Stimulated activated CD4-positive, alpha-beta T cell treated with anti-CD3 and anti-CD28 coated beads, Interleukin-1b, Interleukin-23, amount 100 ng/mL, for 4 hours (primary cell): Measurements from ENCODE around the gene THSD4.

Source experiments
- DNase-seq, 2 donors: peaks; one replicate each; pipeline ENCODE4 v3.0.0-alpha.2; 2020; ENCODE audit warnings: low read depth in 2 of 2

Gene THSD4

DNA sequence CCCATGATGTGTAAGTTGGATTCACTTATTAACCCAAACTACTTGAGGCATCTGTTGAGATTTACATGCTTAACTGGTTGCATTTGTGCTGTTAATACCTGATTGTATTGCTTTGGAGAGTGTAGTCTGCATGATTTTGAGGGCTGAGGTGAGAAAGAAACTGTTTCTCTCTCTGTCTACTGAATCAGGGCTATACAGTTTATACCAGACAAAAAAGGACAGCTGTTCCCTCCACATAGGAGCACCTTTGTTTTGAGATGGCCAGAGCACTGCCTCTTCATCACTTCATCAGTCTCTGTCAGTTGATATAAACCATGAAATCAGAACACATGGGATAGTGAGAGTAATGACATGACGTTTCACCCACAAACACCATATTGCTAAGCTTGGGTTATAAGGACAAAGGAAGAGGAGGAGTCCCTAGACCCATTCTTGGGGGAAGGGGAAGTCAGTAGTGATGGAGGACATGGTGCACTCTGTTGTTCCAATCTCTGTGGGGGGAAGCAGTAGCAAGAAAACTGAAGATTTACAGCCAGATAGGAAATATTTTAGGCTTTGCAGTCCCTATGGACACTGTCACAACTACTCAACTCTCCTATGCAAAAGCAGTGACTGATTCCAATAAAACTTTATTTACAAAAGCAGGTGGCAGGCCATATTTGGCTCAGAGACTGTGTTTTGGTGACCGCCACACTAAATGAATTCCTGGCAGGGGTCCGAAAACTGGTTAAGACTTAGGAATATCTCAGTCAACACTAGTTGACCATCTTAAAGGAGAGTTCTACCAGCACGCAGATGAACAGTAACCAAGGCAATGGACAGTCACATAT, 571.2 kb downstream of the THSD4 start:
- no peak for DNase-seq

DNA sequence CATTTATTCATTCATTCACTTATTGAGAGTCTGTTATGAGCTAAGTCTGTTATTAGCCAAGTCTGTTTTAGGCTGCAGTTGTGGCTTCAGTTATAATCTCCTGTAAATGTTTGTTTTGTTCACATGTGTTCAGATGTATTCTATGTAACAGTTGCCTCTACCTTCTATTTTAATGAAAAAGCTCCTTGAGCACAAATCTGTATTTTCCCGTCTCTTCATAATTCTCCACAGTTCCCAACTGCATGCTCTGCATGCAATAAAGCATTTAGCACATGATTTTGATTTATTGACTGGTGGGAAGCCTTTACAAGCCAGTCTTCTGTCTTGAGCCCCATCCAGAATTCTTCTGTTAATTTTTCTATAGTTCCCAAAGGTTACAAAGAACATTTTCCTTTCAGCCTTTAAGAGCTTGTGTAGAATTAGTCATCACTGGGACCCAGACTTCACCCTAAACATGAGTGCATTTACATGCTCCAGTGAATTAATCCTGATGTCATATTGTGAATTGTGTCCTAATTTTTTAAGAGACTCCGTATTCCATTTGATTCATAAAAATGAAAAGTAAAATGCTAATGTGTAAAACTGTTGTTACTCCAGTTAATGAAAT, 572.7 kb downstream of the THSD4 start:
- DNase-seq, result no peak

DNA sequence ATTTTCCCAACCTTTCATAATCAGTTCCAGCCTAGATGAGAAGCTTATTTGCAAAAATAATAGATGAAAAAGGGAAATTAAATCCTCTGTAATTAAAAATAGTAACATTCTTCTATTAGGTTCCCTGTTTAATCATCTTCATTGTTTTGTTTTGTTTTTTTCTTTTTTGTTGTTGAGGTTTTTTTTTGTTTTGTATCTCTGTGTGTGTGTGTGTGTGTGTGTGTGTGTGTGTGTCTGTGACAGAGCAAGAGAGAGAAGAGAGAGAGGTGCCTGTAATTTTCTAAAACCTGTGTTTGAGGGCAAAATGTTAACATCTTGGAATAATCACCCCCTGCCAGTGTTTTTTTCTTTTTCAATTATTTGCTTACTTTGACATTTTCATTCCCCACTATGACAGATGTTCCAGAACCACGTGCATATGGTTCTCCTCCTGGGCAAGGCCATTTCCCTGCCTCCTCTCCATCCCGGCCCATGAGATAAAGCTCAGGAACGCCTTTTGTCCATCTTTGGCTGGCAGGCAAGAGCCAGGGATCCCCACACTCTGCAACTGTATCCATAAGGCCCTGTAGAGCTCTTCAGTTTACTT, 573.3 kb downstream of the THSD4 start:
- DNase-seq, result no peak

DNA sequence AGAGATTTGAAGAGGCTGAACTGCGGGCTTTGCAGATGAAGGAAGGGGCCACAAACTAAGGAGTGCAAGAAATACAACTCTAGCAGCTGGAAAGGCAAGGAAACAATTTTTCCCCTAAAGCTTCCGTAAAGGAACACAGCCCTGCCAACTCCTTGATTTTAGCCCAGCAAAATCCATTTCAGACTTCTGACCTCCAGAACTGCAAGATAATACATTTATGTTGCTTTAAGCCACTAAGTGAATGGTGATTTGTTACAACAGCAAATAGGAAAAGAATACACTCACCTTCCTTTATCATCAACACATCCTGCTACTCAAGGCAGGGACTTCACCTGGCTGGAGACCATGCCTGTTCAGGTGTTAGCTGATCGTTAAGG, 575.8 kb downstream of the THSD4 start:
- no peak for DNase-seq

DNA sequence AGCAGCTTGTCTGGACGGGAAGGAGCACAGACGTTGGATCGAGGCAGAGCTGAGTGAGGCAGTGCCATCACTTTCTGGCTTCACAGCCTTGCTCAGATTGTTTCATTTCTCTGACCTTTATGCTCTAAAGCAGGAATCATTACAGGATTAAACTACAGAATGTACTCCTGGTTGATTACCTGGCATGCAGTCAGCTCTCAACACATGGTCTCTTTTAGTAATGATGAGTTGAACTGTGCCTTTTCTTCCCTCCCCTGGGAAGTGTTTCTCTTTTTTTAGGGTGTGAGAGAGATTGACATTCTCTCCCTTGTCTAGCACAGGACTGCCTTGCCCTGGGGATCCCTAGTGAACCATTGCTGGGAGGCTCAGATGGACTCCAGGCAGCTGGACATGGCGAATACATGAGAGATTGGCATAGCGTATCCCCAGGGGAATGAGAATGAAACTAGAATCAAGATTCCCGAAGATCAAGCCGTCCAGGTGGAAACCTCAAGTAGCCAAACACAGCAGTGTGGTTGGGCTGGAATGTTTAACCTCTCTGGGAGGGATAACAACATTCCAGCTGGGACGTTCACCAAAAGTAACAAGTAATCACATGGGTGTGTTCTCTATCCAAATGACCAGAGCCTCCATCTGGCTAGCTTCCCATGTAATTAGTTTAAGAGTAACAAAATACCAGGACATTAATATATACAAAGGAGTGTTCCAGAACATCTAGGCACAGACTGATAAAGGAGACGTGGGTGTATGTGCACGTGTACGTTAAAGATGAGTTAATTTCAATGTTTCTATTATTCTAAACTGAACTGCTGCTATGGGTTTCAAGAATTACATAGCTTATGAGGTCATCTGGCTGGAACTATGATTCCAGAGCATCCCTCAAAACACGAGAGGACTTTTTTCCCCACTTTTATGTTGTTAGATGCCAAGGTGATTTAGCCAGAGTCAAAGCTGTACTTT, 576.5 kb downstream of the THSD4 start:
- no peak for DNase-seq

DNA sequence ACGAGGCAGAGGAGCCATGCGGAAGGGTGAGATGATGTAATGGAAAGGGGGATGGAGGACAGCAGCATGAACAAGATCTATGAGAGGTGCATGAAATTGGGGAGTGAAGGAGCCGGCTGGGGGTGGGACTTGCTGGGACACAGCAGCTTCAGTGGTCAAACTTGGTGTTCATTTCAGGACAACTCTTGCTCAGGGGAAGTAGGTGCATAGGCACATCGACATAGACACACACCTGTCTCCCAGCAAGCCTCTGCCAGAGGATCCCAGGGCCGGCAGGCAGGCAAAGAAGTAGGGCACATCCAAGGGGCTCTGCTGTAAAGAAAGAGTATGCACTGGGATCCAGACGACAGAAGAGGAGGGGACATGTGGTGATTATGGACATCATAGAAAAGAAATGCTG, 582.0 kb downstream of the THSD4 start:
- DNase-seq, result no peak

DNA sequence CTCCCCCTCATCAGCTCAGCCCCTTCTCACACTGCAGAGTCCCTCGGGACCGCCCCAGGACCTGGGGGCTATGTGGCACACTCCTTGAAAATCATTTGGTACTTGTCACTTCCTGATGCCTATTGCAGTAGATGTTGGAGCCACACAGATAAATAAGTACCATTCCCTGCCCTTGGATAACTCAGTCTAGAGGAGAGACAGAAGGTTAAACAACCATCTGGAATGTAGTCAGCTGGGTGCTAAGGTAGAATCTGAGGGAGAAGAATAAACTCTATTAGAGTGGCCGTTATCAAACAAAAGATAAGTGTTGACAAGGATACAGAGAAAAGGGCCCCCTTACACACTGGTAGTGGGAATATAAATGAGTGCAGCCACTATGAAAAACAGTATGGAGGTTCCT, 582.8 kb downstream of the THSD4 start:
- DNase-seq, result no peak

DNA sequence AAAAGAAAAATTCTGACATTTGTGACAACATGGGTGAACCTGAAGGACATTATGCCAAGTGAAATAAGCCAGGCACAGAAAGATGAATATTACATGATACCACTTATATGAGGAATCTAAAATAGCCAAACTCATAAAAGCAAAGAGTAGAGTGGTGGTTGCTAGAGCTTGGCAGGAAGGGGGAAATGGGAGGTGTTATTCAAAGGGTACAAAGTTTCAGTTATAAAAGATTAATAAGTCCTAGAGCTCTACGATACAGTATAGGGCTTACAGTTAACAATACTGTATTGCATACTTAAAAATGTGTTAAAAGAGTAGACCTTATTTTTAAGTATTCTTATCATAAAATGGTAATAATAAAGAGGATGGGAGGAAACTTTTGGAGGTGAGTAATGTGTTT, 583.5 kb downstream of the THSD4 start:
- no peak for DNase-seq

DNA sequence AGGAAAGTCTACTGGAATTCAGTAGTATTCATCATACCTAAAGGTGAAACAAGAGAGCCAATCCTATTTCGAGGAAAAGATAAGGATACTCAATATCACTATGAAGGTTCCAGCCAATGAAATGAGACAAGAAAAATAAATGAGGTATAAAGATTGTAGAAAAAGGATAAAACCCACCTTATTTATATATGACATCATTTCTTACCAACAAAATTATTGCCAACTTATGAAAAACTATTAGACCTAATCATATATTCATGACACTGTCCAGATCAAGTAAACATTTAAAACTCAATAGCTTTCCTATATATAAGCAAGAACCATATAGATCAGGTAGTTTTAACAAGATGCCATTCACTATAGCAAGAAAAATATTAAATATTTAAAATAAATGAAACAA, 584.7 kb downstream of the THSD4 start:
- DNase-seq, result no peak

DNA sequence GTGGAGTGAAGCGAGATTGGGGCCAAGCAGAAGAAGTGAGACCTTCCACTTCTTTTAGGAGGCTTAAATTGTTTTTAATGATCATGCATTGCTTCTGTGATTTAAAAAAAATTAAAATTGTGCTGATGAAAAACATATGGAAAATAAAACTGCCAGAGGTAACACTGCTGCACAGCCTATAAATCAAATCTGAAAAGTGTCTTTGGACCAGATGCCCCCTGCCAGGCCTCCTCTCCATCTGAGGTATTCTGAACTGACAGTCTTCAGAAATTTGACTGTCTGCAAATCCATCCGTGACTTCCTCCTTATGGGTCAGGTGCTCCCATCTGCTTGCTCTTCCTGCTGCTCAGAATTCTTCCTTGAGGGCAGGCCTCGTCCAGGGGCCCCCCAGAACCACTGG, 586.5 kb downstream of the THSD4 start:
- DNase-seq, result no peak

DNA sequence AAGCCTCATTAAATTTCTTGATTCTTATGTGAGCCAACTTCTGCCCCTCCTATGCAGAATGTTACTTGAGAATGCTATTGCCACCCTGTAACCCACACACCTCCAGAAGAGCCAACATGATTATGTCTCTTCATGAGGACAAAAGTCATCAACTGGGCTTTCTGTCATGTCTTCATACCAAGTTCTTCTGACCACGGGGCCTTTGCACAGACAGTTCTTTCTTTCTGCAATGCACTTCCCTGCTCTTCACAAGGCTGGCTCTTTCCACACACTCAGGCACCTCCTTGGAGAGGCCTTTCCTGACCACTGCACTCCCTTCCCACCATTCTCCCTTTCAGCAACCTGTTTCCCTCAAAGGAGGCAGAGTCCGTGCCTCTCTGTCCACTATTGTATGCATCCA, 587.2 kb downstream of the THSD4 start:
- no peak for DNase-seq

DNA sequence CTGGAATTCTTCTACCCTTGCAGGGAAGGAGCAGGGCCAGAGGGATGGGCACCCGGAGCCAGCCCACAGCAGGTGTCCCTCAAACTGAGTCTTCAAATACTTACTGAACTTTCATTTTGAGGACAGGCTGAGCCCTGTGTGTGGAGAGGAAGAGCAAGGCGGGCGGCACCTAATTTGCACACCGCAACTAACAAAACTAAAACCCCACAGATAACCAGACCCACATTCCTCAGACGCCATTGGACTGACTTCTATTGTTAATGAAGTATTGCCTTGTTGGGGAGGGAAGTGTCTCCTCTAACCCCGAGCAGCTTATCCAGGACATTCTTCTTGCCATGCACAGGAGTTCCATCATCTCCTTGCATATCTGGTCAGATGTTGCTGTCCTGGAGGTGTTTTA, 589.9 kb downstream of the THSD4 start:
- DNase-seq, result no peak

DNA sequence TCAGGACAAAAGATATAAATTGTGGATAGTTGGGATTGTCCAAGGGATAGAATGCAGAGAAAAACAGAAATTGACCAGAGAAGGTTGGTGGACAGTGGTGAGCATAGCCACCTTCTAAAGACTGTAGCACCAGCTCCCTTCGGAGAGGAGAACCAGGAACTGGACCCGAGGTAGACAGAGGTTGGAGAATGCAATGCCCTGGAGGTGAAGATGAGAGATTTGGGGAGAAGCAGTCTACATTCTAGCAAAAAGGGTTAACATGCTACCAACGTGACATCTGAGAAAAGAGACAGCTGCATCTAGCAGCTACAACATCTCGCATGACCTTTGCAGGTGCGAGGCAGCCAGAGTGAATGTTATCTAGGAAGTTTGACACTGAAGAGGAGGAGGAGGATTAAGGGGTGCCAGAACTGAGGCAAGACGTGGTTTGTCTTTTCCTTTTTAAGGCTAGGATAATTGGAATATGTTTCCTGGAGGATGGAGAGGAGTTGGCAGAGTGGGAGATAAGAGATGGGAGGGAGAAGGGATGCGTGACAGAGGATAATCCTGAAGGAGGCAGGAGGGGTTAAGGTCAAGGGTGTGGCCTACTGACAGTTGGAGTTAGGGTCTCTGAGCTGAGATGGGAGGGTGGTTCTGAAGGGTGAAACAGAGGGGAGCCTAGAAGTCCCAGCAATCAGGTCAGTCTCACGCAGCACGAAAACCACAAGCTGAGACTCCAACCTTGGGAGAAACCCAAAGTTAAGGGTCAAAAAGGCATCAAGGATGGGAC, 591.4 kb downstream of the THSD4 start:
- no peak for DNase-seq

DNA sequence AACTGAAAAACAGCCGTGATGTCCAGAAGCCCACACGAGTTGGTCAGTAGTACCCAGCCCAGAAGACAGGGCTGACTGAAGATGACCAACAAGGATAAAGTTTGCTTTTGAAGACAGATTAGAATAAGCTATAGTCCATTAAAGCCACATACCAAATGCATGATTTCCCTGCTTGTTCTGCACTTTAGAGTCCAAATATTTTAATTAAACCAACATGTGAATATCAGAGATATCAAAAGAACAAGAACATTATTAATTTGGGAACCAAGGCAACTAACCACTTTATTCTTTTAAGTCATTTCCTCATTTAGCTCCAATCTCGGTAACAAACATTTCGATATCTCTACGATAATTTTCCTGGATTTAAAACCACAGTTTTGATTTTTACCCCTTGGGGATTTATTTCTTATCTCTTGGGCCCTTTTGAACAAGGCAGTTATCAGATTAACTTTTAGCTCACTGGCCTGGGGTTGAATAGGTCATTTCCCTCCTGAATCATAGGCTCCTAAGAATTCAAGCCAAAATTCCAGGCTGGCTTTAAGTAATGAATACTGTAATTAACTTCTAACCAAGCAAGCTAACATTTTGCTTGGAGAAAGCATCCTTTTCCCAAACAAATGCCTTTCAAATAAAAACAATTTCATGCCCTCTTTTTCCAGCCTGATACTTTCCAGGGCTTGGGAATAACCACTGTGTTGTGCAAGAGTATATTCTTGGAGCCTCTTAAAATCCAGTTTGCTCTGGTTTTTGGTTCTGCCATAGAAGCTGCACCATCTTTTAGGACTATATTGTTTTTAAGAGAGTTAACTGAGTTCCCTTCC, 592.2 kb downstream of the THSD4 start:
- no peak for DNase-seq

DNA sequence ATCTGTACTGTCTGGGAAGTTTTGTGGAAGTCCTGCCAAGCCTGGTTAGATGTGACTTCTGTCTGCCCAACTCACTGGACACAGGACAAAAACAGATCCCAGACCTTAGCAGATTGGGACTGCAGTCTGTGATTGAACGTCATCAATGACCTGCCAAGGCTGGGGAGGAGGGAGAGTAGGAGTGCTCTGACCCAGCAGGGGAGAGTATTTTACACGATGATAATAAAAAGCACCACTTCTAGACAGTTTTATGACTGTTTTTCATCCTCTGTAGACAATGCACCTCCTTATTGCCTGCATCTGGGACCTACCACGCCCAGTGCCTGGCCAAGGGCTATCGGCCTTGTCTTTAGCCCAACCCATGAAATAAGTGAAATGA, 592.8 kb downstream of the THSD4 start:
- DNase-seq, result no peak

DNA sequence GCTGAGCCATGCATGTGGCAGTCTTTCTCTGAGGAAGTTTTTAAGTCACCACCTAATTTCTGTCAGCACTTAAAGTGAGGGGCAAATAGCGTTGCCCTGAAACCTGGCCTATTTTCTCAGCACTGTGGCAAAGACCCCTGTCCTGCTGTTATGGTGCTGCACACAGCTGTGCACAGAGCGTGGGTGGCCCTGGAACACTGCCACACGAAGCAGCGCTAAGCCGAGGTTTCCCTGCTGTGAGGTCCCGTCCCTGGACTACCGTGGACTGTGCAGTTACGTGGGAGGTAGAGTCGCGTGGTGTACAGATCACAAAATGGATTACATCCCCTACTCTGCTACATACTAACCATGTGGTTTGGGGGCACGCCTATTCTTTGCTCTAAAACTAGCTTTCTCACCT, 593.5 kb downstream of the THSD4 start:
- DNase-seq, result no peak

DNA sequence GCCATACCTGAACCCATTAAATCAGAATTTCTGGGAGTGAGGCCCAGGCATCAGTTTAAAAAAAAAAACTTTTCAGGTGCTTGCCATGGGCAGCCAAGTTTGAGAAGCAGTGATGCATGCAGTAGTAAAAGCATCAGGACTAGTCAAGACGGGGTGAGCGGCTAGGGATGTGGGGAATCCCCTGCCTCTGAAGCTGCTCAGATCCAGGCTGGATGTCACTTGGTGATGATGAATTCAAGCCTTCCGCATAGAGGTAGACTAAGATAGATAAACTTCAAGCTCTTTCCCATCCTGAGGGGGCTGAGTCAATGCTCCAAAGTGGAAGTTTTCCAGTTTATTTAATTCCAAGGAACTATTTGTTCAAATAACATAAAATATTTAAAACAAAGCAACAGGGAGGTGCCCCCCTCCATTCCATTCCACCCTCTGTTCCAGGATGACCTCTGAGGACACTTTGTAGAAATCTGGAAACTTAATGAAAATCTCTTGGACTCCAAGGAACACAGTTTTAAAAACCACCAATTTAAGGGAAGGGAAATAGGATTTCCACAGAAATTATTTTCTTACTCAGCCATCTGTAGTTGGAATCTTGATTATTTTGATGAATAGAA, 594.6 kb downstream of the THSD4 start:
- no peak for DNase-seq

DNA sequence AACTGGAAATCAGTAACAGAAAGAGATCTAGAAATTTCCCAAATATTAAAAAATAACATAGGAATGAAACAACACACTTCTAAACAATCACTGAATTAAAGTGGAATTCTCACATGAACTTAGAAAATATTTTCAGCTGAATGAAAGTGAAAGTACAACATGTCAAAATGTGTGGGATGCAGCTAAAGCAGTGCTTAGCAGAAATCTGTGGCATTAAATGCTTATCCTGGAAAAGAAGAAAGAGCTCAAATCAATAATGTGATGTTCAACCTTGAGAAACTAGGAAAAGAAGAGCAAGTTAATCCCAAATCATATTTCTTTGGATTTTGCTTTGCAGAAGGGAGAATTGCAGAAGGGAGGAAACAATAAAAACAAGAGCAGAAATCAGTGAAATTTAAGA, 596.9 kb downstream of the THSD4 start:
- no peak for DNase-seq

DNA sequence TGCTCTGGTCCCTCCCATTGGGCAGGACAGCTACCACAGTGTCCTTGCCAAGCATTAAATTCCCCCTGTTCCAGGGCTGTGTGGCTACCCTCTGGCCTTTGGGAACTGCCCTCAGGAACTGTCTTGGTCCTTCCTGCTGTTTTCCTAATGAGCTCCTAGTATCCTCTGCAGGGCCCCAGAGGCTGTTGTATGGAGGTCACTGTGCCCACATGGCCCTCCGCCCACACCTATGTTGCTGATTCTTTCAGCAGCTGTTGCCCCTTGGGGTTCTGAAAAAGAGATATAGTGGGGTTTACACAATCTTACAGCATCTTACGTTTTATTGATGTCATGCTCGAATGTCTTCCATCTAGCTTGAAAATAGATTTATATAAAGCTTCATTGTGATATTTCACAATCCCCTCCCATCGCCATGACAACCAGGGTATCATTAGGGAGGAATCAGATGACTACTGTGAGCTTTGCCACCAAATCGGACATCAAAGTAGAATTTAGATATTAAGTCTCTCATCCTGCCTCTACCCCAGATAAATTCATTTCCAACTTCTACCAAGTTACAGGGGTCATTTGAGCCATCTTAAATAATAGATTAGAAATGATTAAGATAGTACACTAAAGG, 598.0 kb downstream of the THSD4 start:
- DNase-seq, result no peak

DNA sequence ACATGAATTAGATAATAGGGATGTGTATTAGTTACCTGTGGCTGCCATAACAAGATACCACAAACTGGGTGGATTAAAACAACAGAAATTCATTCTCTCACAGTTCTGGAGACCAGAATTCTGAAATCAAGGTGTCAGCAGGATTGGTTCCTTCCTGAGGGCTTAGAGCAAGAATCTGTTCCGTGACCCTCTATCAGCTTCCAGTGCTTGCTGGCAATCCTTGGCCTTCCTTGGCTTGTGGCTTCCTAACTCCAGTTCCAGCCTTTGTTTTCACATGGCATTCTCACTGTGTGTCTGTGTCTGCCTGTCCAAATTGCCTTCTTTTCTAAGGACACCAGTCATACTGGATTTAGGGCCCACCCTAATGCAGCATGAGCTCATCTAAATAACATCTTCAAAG, 600.6 kb downstream of the THSD4 start:
- no peak for DNase-seq
